ENCODE data around the gene LCN15. TPM values are rescaled to one million over a fixed set of nuclear protein-coding genes. Genes with fewer than 3 reads are reported as not detected.
A peak's percentile ranks its signal among the peaks of the same experiment; 100 is the strongest.

Gene LCN15
- total and polyA plus RNA-seq, 2 of the 13 experiments (the other 11 are each of a cell fraction or from before 2014, with no cell fraction given) = 1.3 to 53.7 TPM

GRCh38 chr9:136799854-136800657 is 35.7 kb upstream of the LCN15 start (continued):
- TF ChIP-seq AHDC1 (CRISPR knock-in tag; IDR thresholded peaks at IDR 0.05; ENCODE audit: borderline replicate concordance) = no peak
- no peak; the same call in 1 of the 2 replicates for TF ChIP-seq PHF8 (CRISPR knock-in tag; IDR thresholded peaks at IDR 0.05)
- TF ChIP-seq HNF1A (IDR thresholded peaks at IDR 0.05; ENCODE audit: low read depth) = no peak
- TF ChIP-seq HNF1A (CRISPR knock-in tag; IDR thresholded peaks at IDR 0.05; ENCODE audit: borderline replicate concordance) = no peak
- TF ChIP-seq ZNF547 (CRISPR knock-in tag; IDR thresholded peaks at IDR 0.05) = peak; percentile 11
- TF ChIP-seq GATA4 (IDR thresholded peaks at IDR 0.05; ENCODE audit: borderline replicate concordance, low read depth) = no peak
- peak; percentile 34; the same call in 1 of the 2 replicates for TF ChIP-seq IRF9 (CRISPR knock-in tag; IDR thresholded peaks at IDR 0.05; ENCODE audit: borderline replicate concordance)
- TF ChIP-seq SP4 (CRISPR knock-in tag; IDR thresholded peaks at IDR 0.05) = no peak
- no peak for TF ChIP-seq SOX6 (IDR thresholded peaks at IDR 0.05)
- TF ChIP-seq SOX6 (CRISPR knock-in tag; IDR thresholded peaks at IDR 0.05) = 0 out of 2 replicates have a peak, but pooled peaks have one; percentile 0
- no peak for TF ChIP-seq KLF11 (CRISPR knock-in tag; IDR thresholded peaks at IDR 0.05)
- no peak for TF ChIP-seq ZFP1 (CRISPR knock-in tag; IDR thresholded peaks at IDR 0.05)
- TF ChIP-seq FOXA3 (CRISPR knock-in tag; IDR thresholded peaks at IDR 0.05) = peak; percentile 7; the same call in 1 of the 2 replicates
- TF ChIP-seq JDP2 (CRISPR knock-in tag; IDR thresholded peaks at IDR 0.05; ENCODE audit: borderline replicate concordance) = no peak
- TF ChIP-seq ZNF597 (CRISPR knock-in tag; IDR thresholded peaks at IDR 0.05) = no peak
- TF ChIP-seq ZNF263 (CRISPR knock-in tag; IDR thresholded peaks at IDR 0.05) = no peak; the same call in 1 of the 2 replicates
- TF ChIP-seq GTF3A (CRISPR knock-in tag; conservative IDR thresholded peaks at IDR 0.05) = no peak
- no peak for TF ChIP-seq ZNF24 (IDR thresholded peaks at IDR 0.05)
- no peak for TF ChIP-seq SMAD3 (CRISPR knock-in tag; IDR thresholded peaks at IDR 0.05)
